Mucosa of rectum (tissue), 2 donors: ENCODE measurements around the gene ZNF496.
"Not testable (repeated sequence)": the region's sequence is repeated elsewhere in the genome, so short reads cannot be mapped to it uniquely, and the experiment has no call there.

Experiments used
- H3K27ac ChIP-seq, 2 donors: one replicate each; pipeline ENCODE4 v1.7.0; 2013; ENCODE audit warnings: inconsistent platforms in 2 of 2, low read depth in 2 of 2, low read length in 2 of 2
- H3K27me3 ChIP-seq, 2 donors: one replicate each; pipeline ENCODE4 v1.7.0; 2013; ENCODE audit warnings: low read length in 2 of 2; ENCODE audit not compliant: control insufficient read depth in 2 of 2, insufficient read depth in 2 of 2
- H3K36me3 ChIP-seq, 2 donors: one replicate each; pipeline ENCODE4 v1.7.0; 2013; ENCODE audit warnings: low read length in 2 of 2; ENCODE audit not compliant: control insufficient read depth in 2 of 2, insufficient read depth in 2 of 2
- H3K4me1 ChIP-seq, 2 donors: one replicate each; pipeline ENCODE4 v1.7.0; 2013; ENCODE audit warnings: low read length in 2 of 2, mild to moderate bottlenecking in 1 of 2; ENCODE audit not compliant: control insufficient read depth in 2 of 2, insufficient read depth in 2 of 2
- H3K4me3 ChIP-seq, 2 donors: one replicate each; pipeline ENCODE4 v1.7.0; 2013; ENCODE audit warnings: low read length in 2 of 2
- H3K9ac ChIP-seq, 2 donors: one replicate each; pipeline ENCODE4 v1.7.0; 2013; ENCODE audit warnings: low read length in 2 of 2, low read depth in 1 of 2, mild to moderate bottlenecking in 1 of 2
- H3K9me3 ChIP-seq, 2 donors: one replicate each; pipeline ENCODE4 v1.7.0; 2013; ENCODE audit warnings: low read length in 2 of 2; ENCODE audit not compliant: control insufficient read depth in 2 of 2
- donor health status: healthy.
- donor health status: Normal muscosa, but diverticular disease.

Gene ZNF496

DNA sequence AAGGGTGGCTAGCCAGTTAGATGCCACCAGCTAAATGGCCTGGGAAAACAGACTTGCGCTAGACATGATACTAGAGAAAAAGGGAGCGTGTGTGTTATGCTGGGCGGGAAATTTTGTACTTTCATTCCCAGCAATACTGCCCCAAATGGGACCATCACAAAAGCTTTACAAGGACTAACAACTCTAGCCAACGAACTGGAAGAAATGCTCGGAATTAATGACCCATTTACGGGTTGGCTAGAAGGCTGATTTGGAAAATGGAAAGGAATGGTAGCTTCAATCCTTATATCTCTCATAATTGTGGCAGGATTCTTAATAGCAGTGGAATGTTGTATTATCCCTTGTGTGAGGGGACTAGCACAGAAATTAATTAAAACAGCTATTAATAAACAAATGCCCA is 27.9 kb upstream of the ZNF496 start:
- Histone ChIP-seq H3K27ac (no peak overlapping the region), H3K4me3 (no peak overlapping the region), H3K4me1 (peaks cover 0 to 2% of the 10 kb centered on the region in 2 donors), H3K27me3 (no peaks in the 10 kb centered on the region), H3K9ac (no peak overlapping the region), H3K9me3 (no peaks in the 10 kb centered on the region), H3K36me3 (no peaks in the 10 kb centered on the region)

GRCh38 chr1:247358920-247359319 is 27.3 kb upstream of the ZNF496 start:
- H3K9ac ChIP-seq, result no peak overlapping the region
- H3K27me3 ChIP-seq, result no peaks in the 10 kb centered on the region
- no peak overlapping the region for H3K4me3 ChIP-seq
- H3K36me3 ChIP-seq, result no peaks in the 10 kb centered on the region
- H3K4me1 ChIP-seq, result peaks cover 0 to 2% of the 10 kb centered on the region in 2 donors
- no peak overlapping the region for H3K27ac ChIP-seq
- no peaks in the 10 kb centered on the region for H3K9me3 ChIP-seq

- Histone ChIP-seq H3K36me3 (no peaks in the 10 kb centered on the region), H3K4me1 (peaks cover 0 to 2% of the 10 kb centered on the region in 2 donors), H3K9me3 (no peaks in the 10 kb centered on the region), H3K27ac (no peak overlapping the region), H3K4me3 (no peak overlapping the region), H3K27me3 (no peaks in the 10 kb centered on the region), H3K9ac (no peak overlapping the region)
Measured at GRCh38 chr1:247357781-247358211, 26.1 kb upstream of the ZNF496 start.

- no peaks in the 10 kb centered on the region for H3K36me3 ChIP-seq
- no peaks in the 10 kb centered on the region for H3K27me3 ChIP-seq
- no peak overlapping the region for H3K9ac ChIP-seq
- no peak overlapping the region for H3K4me3 ChIP-seq
- H3K9me3 ChIP-seq, result no peaks in the 10 kb centered on the region
- H3K4me1 ChIP-seq, result peaks cover 0 to 2% of the 10 kb centered on the region in 2 donors
- H3K27ac ChIP-seq, result peak overlapping the region in 1 of 2 donors; percentile 31
Measured at GRCh38 chr1:247357052-247357780, 25.5 kb upstream of the ZNF496 start.

- not testable (repeated sequence) for H3K4me3 ChIP-seq, H3K27me3 ChIP-seq, H3K27ac ChIP-seq, H3K36me3 ChIP-seq, H3K9ac ChIP-seq, H3K4me1 ChIP-seq, H3K9me3 ChIP-seq
Measured at GRCh38 chr1:247355160-247355559, 23.5 kb upstream of the ZNF496 start.

DNA sequence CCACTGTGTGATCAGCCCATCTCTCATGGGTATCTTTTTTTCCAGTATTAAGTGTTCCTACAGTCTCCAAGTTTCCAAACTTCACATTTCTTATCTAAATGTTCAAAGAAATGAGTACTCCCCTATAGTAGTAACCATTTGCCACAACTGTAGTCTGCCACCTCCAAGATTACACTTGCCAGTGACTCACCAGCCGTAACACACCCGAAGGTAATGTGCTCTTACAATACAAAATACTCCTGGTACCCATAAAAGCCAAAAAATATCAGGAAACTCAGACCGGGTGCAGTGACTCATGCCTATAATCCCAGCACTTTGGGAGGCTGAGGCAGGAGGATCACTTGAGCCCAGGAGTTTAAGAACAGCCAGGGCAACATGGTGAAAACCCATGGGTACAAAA is 20.5 kb upstream of the ZNF496 start:
- peaks cover 0 to 2% of the 10 kb centered on the region in 2 donors for H3K4me1 ChIP-seq
- H3K4me3 ChIP-seq, result no peak overlapping the region
- no peaks in the 10 kb centered on the region for H3K36me3 ChIP-seq
- H3K9me3 ChIP-seq, result no peaks in the 10 kb centered on the region
- H3K9ac ChIP-seq, result no peak overlapping the region
- H3K27me3 ChIP-seq, result no peaks in the 10 kb centered on the region
- H3K27ac ChIP-seq, result no peak overlapping the region

DNA sequence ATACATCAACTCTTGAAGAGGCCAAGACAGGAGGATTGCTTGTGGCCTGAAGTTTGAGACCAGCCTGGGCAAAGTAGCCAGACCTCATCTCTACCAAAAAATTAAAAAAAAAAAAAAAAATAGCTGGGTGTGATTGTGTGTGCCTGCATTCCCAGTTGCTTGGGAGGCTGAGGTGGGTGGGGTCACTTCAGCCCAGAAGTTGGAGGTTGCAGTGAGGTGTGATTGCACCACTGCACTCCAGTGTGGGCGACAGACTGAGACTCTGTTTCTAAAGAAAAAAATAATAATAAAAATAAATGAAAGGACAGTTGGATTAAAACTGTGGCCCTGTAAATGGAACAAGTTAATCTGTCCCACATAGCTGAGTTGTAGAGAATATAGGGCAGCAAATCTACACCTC is 18.9 kb upstream of the ZNF496 start:
- no peak overlapping the region for H3K27ac ChIP-seq
- no peak overlapping the region for H3K4me3 ChIP-seq
- no peak overlapping the region for H3K9ac ChIP-seq
- no peaks in the 10 kb centered on the region for H3K36me3 ChIP-seq
- H3K27me3 ChIP-seq, result no peaks in the 10 kb centered on the region
- H3K4me1 ChIP-seq, result no peaks in the 10 kb centered on the region
- H3K9me3 ChIP-seq, result no peaks in the 10 kb centered on the region

DNA sequence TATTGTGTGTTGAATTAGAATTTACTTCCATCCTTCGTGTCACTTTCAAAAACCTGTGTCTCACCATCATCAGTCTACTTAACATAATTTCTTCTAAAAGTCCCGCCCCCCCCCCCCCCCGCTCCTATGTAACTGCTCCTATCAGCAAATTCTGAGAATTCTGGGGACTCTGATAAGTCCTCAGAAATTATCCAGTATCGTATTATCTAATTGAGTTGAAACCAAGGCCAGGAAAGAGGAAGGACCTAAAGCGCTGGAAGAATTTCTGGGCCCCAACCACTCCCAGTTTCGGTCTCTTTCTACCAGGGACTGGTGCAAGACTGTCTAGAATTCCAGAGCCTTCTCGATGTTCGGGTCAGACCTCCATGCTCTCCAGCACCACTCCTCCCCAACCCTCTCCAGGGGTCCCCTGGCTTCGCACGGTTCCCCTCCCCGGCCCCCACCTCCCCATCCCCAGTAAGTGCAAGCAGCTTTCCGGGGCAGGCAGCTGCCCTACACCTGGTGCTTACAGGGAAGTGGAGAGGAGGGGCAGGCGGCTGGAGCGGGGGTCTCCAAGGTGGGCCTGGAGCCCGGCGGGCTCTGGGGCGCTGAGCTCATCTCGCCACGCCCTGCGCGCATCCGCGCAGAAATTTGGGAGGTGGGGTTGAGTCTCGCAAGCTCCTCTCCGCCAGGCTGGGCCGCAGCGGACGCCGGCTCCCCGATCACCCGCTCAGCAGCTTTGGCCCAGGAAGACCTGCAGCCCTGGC is 16.0 kb upstream of the ZNF496 start:
- Histone ChIP-seq H3K36me3 (no peaks in the 10 kb centered on the region), H3K9me3 (no peaks in the 10 kb centered on the region), H3K27me3 (no peaks in the 10 kb centered on the region), H3K4me3 (peak overlapping the region in 1 of 2 donors; percentile 31), H3K9ac (no peak overlapping the region), H3K4me1 (no peaks in the 10 kb centered on the region), H3K27ac (no peak overlapping the region)

DNA sequence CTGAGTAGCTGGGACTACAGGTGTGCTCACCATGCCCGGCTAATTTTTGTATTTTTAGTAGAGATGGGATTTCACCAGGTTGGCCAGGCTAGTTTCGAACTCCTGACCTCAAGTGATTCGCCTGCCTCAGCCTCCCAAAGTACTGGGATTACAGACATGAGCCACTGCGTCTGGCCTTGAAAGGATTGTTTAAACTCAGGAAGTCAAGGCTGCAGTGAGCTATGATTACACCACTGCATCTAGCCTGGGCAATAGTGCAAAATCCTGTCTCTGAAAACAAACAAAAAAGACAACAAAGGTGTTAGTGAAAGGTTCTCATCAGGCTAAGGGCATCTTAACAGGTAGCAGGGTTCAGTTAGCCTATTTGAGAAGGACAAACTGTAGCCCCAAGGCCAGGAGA is 14.2 kb upstream of the ZNF496 start:
- Histone ChIP-seq H3K27ac (no peak overlapping the region), H3K9ac (no peak overlapping the region), H3K27me3 (no peaks in the 10 kb centered on the region), H3K9me3 (no peaks in the 10 kb centered on the region), H3K4me3 (no peak overlapping the region), H3K4me1 (no peaks in the 10 kb centered on the region), H3K36me3 (no peaks in the 10 kb centered on the region)

- no peak overlapping the region for H3K4me3 ChIP-seq
- no peaks in the 10 kb centered on the region for H3K36me3 ChIP-seq
- no peak overlapping the region for H3K27ac ChIP-seq
- H3K9me3 ChIP-seq, result no peaks in the 10 kb centered on the region
- no peaks in the 10 kb centered on the region for H3K4me1 ChIP-seq
- no peaks in the 10 kb centered on the region for H3K27me3 ChIP-seq
- H3K9ac ChIP-seq, result no peak overlapping the region
Measured at GRCh38 chr1:247343801-247344200, 12.1 kb upstream of the ZNF496 start.
